GM10248 (cell line): ENCODE results near the gene STRN4.

Experiments
- CTCF ChIA-PET: fragments of 300-600 bp; sonication (Branson Sonifier 250); formaldehyde crosslinking; extraction: SDS; loops from one replicate; lab custom pipeline; 2021; ENCODE audit warnings: antibody characterized with exemption; lab: Yijun Ruan, JAX
- POLR2A ChIA-PET: fragments of 350-650 bp; sonication (Branson Sonifier 250); formaldehyde crosslinking; extraction: SDS; loops from one replicate; lab custom pipeline; 2020; ENCODE audit warnings: antibody characterized with exemption; lab: Yijun Ruan, JAX
- DNase-seq: peaks from one replicate; pipeline ENCODE4 v3.0.0; 2012; ENCODE audit errors: extremely low spot score
- CTCF ChIP-seq: IDR thresholded peaks from 2 replicates; pipeline ENCODE4 v1.5.1; 2012; ENCODE audit warnings: mild to moderate bottlenecking, low read depth; ENCODE audit errors: extremely low read depth, missing control alignments, control extremely low read depth

Gene STRN4

GRCh38 chr19:46737298-46737654, 9.0 kb downstream of the STRN4 start:
- TF ChIP-seq CTCF = no peak
- no peak for DNase-seq
- POLR2A ChIA-PET = interaction anchor here (0.6 kb wide), 1 partner anchor 41 kb away, joined by 11 read pairs; no protein-coding TSS in a partner anchor
- CTCF ChIA-PET = interaction anchor here (1.0 to 2.3 kb wide), 4 partner anchors 9 to 103 kb away, joined by 3 to 21 read pairs (median 4); no protein-coding TSS in a partner anchor

- ChIA-PET CTCF (interaction anchor here (1.0 to 2.3 kb wide), 4 partner anchors 8 to 104 kb away, joined by 3 to 21 read pairs (median 4); no protein-coding TSS in a partner anchor), POLR2A (interaction anchor here (0.6 kb wide), 1 partner anchor 41 kb away, joined by 11 read pairs; no protein-coding TSS in a partner anchor)
- no peak for TF ChIP-seq CTCF
- DNase-seq = no peak
These were observed 9.5 kb downstream of the STRN4 start for GRCh38 chr19:46736531-46737297.

- ChIA-PET POLR2A (no interaction called here), CTCF (interaction anchor here (1.1 to 3.0 kb wide), 4 partner anchors 10 to 19 kb away, joined by 3 to 11 read pairs (median 3); no protein-coding TSS in a partner anchor)
- TF ChIP-seq CTCF = no peak
- no peak for DNase-seq
These were observed 12.5 kb downstream of the STRN4 start for GRCh38 chr19:46733690-46734292.

- CTCF ChIA-PET = interaction anchor here (1.1 to 3.0 kb wide), 3 partner anchors 9 to 18 kb away, joined by 3 to 11 read pairs (median 3); no protein-coding TSS in a partner anchor
- no peak for TF ChIP-seq CTCF
- POLR2A ChIA-PET = no interaction called here
- no peak for DNase-seq
These were observed 13.1 kb downstream of the STRN4 start for GRCh38 chr19:46732966-46733689.

GRCh38 chr19:46732172-46732938, 13.9 kb downstream of the STRN4 start:
- TF ChIP-seq CTCF = no peak
- ChIA-PET POLR2A (interaction anchor here (0.5 kb wide), 1 partner anchor 80 kb away, joined by 6 read pairs; no protein-coding TSS in a partner anchor), CTCF (interaction anchor here (0.8 to 5.4 kb wide), 3 partner anchors 9 to 28 kb away, joined by 4 to 66 read pairs (median 11); no protein-coding TSS in a partner anchor)
- no peak for DNase-seq
